Measurements from ENCODE around the gene WWOX. TPM values are rescaled to one million over a fixed set of nuclear protein-coding genes. Genes with fewer than 3 reads are reported as not detected.
A peak's percentile ranks its signal among the peaks of the same experiment; 100 is the strongest.

The WWOX gene
- total RNA-seq, 4 donors from 2014 or later, result 135 to 209 (median 159) TPM

DNA sequence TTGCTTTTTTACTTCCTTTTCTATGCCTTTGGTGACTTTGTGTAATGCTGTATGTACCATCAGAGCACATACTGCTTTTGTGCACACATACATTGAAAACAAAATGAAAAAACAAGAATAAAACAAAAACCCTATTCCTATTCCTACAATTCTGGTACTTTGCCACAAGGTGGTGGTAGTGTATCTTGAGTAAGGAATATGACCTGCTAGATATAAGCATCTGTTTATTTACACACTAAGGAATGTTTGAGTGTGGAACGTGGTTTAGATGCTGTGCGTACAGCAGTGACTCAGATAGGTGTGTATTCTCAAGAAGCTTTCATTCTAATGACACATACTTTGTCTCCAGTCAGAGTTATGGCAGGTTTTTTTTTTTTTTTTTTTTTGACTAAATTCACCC lies 606.2 kb downstream of the WWOX start:
- H3K27ac ChIP-seq, result no peak overlapping the region
- no peak for TF ChIP-seq POLR2A (IDR thresholded peaks at IDR 0.05)
- TF ChIP-seq, protein P1, sequence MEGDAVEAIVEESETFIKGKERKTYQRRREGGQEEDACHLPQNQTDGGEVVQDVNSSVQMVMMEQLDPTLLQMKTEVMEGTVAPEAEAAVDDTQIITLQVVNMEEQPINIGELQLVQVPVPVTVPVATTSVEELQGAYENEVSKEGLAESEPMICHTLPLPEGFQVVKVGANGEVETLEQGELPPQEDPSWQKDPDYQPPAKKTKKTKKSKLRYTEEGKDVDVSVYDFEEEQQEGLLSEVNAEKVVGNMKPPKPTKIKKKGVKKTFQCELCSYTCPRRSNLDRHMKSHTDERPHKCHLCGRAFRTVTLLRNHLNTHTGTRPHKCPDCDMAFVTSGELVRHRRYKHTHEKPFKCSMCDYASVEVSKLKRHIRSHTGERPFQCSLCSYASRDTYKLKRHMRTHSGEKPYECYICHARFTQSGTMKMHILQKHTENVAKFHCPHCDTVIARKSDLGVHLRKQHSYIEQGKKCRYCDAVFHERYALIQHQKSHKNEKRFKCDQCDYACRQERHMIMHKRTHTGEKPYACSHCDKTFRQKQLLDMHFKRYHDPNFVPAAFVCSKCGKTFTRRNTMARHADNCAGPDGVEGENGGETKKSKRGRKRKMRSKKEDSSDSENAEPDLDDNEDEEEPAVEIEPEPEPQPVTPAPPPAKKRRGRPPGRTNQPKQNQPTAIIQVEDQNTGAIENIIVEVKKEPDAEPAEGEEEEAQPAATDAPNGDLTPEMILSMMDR (IDR thresholded peaks at IDR 0.05), result peak in 2 of 6 experiments; percentile 19 to 22
- no peaks in the 10 kb centered on the region for H3K9me3 ChIP-seq
- no peak for DNase-seq
- H3K4me3 ChIP-seq (replicated peaks in 1 of 3), result no peak overlapping the region
- intact Hi-C loops (cut with DNase I), result no loop called here
- no peaks in the 10 kb centered on the region for H3K36me3 ChIP-seq
- WGBS, 2 donors, result 64 to 68% methylated on average over 2 of the region's 2 CpGs
- no peaks in the 10 kb centered on the region for H3K27me3 ChIP-seq
- no peaks in the 10 kb centered on the region for H3K4me1 ChIP-seq

DNA sequence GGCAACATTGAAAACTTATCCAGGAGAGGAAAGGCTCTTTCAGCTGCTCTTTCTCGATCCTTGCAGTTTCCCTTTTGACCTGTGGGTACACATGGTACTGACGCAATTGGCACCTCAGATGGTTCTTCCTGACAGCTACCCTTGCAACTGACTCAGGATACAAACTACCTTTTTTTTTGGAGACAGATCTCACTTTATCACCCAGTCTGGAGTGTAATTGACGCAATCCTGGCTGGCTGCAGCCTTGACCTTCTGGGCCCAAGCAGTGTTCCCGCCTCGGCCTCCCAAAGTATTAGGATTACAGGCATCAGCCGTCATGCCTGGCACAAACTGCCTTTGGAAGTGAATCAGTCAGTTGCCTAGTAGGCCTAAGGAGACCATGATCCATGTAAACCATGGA lies 607.2 kb downstream of the WWOX start:
- TF ChIP-seq POLR2A (IDR thresholded peaks at IDR 0.05), result no peak
- TF ChIP-seq, protein P1 (IDR thresholded peaks at IDR 0.05), result no peak

DNA sequence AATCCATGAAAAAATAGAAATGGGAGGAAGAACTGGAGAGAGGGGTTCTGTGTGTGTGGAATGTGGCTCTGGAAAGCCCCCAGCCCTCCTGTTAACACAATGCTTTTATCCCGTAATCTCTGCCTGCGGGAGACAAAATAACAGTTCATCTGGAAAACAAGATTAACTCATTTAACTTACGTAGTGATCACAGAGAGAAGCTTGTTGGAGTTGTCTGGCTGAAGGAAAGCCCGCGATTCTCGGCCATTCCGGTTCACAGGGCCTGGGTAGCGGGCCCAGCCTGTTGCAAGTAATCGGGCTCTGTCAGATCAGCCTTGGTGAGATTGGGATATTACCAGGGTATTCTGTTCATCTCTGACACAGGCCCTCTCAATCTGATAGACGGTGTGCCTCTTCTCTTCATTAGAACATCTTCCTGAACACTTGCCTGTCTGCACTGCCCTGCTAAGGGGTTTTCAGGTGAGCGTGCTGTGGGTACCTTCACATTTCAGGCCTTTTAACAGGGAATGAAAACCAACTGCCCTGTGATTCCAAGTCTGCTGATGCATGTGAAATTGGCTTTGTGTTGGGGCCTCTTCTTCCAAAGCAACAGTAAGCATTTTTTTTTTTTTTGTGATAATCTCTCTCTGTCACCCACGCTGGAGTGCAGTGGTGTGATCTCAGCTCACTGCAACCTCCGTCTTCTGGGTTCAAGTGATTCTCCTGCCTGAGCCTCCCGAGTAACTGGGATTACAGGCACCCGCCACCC lies 609.9 kb downstream of the WWOX start:
- no peak for DNase-seq
- Histone ChIP-seq H3K4me3 (replicated peaks in 1 of 3) (no peak overlapping the region), H3K36me3 (no peaks in the 10 kb centered on the region), H3K27ac (no peak overlapping the region), H3K9me3 (no peaks in the 10 kb centered on the region), H3K27me3 (no peaks in the 10 kb centered on the region), H3K4me1 (no peaks in the 10 kb centered on the region)
- TF ChIP-seq POLR2A (IDR thresholded peaks at IDR 0.05), result no peak
- TF ChIP-seq, protein P1 (IDR thresholded peaks at IDR 0.05), result no peak
- 93 to 96% methylated on average over 15 of the region's 15 CpGs for WGBS, 2 donors
- intact Hi-C loops (cut with DNase I), result no loop called here

More for the DNA sequence above, 607.2 kb downstream of the WWOX start:
- no peak overlapping the region for H3K27ac ChIP-seq
- no peak for DNase-seq
- no peaks in the 10 kb centered on the region for H3K9me3 ChIP-seq
- no peaks in the 10 kb centered on the region for H3K36me3 ChIP-seq
- WGBS, 2 donors, result 93 to 95% methylated on average over 6 of the region's 6 CpGs
- intact Hi-C loops (cut with DNase I), result no loop called here
- H3K27me3 ChIP-seq, result no peaks in the 10 kb centered on the region
- H3K4me1 ChIP-seq, result no peaks in the 10 kb centered on the region
- no peak overlapping the region for H3K4me3 ChIP-seq (replicated peaks in 1 of 3)

DNA sequence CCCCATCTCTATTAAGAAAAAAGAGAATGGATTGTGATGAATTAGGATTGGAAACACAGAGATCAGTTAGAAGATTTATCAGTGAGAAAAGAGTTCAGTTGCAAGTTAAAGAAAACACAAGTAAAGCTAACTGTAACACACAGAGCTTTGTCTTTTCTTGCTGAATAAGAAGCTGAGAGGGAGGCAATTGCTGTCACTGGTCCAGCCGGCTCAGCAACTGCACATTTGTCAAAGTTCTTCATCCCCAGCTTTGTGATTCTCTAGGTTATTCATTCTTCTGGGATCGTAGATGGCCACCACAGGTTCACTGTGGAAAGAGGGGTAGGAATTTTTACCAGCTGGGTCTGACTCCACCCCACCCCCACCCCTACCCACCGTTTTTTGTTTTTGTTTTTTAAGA lies 615.7 kb downstream of the WWOX start:
- Histone ChIP-seq H3K27me3 (no peaks in the 10 kb centered on the region), H3K9me3 (no peaks in the 10 kb centered on the region), H3K4me1 (no peaks in the 10 kb centered on the region), H3K27ac (no peak overlapping the region), H3K4me3 (replicated peaks in 1 of 3) (no peak overlapping the region), H3K36me3 (no peaks in the 10 kb centered on the region)
- WGBS, 2 donors, result 66 to 67% methylated on average over 3 of the region's 3 CpGs
- intact Hi-C loops (cut with DNase I), result no loop called here
- TF ChIP-seq, protein P1 (IDR thresholded peaks at IDR 0.05), result no peak
- no peak for TF ChIP-seq POLR2A (IDR thresholded peaks at IDR 0.05)
- DNase-seq, result no peak

DNA sequence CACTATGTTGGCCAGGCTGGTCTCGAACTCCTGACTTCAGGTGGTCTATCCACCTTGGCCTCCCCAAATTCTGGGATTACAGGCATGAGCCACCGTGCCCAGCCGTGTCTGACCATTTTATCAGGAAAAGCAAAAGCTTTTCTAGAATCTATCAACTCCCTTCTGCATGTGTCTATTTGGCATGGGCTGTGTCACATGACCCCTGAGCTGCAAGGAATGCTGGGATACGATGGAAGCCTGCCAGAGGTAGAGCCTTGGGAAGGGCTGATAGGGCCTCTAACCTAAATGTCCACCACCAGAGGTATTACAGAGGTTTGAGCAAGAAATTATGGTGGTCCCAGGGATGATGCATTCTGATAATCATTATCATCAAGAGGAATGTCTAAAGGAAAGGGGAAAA lies 616.2 kb downstream of the WWOX start:
- no peak for DNase-seq
- Histone ChIP-seq H3K4me3 (replicated peaks in 1 of 3) (no peak overlapping the region), H3K27me3 (no peaks in the 10 kb centered on the region), H3K4me1 (no peaks in the 10 kb centered on the region), H3K36me3 (no peaks in the 10 kb centered on the region), H3K27ac (no peak overlapping the region), H3K9me3 (no peaks in the 10 kb centered on the region)
- intact Hi-C loops (cut with DNase I), result no loop called here
- 89 to 96% methylated on average over 4 of the region's 4 CpGs for WGBS, 2 donors
- TF ChIP-seq POLR2A (IDR thresholded peaks at IDR 0.05), result no peak
- TF ChIP-seq, protein P1 (IDR thresholded peaks at IDR 0.05), result no peak

Measured in thyroid gland (tissue), 4 donors.